NCI-H345 treated with DMSO at 0.1 percent for 48 hours (cell line): ENCODE measurements around the gene COL4A5.
"Not testable (repeated sequence)": the region's sequence is repeated elsewhere in the genome, so short reads cannot be mapped to it uniquely, and the experiment has no call there.

Experiments used
- DNase-seq: peaks from one replicate; lab custom pipeline; 2025; ENCODE audit not compliant: unreplicated experiment; lab: John Stamatoyannopoulos, UW

Gene COL4A5

DNA sequence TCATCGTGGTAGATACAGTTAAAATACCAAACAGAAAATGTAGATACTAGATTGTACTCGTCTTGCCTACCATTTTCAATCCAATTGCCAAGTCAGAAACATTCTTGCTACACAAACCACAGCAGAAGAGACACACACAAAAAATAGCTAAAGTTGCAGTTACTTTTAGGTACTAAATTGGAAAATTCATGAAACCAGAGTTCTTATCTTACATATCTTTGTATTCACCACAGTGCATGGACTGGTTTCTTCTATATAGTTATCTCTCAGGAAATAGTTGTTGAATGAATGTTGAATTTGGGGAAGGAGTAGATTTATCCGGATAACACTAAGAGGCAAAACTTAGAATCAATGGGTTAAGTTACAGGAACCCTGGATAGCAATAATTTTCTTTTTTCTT is 14.2 kb downstream of the COL4A5 start:
- no peak for DNase-seq

DNA sequence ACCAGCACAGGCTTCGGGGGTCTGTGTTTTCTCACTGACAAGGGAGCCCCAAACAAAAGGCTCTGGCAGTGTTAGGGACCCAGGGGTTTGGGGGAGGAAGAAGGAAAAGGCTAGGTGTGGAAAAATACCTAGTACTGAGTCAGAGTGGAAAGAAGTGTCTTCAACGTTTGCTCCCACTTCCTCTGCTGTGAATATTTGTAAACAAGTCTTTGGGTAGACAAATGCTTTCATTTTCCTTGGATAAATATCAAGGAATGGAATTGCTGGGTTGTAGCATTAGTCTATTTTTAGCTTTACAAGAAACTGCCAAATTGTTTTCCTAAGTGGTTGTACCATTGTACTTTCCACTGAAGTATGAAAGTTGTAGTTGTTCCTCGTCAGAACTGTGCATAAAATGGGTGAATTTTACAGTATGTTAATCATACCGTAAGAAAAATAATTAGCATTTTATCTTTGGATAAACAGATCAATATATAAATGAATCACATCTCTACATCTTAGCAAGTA is 17.4 kb downstream of the COL4A5 start:
- DNase-seq = no peak

DNA sequence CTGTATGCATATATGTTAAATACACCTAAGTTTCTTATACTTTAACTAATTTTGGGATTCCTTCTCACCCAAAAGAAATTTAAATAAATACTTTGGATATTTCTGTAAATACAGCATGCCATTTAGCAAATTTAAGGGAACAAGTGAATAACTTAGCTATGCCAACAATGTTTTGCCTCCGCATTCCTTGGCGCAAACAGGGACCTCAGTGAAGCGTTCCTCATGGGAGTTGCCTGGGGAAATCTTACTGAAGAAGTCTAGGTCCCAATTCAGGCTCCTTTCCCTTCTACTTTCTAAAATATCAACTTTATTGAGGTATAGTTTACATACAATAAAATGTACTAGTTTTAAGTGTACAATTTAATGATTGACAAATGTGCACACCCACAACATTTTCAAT is 25.0 kb downstream of the COL4A5 start:
- DNase-seq = no peak

DNA sequence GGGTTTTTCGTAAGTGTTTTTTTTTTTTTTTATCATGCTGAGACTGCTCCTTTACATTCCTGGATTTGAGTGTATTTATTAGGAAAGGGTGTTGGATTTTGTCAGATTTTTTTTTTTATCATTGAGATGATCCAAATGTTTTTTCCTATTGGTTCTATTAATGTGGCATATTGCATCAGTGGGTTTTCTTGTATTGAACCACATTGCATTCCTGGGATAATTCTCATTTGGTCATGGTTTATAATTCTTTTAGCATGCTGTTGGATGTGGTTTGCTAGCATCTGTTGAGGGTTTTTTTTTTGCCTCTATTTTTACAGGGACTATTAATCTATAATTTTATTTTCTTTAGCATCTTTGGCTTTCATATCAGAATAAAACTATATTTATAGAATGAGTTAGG is 28.8 kb downstream of the COL4A5 start:
- DNase-seq = no peak

DNA sequence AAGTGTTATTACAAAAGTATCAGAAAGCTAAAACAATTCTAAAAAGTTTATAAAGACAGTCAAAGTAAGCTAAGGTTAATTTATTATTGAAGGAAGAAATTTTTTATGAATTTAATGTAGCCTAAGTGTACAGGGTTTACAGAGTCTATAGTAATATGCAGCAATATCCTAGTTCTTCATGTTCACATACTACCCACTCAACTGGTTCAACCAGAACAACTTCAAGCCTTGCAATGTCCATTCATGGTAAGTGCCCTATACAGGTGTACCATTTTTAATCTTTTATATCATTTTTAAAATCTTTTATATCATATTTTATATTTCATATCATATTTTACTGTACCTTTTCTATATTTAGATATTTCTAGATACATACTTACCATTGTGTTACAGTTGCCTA is 34.3 kb downstream of the COL4A5 start:
- DNase-seq = no peak

DNA sequence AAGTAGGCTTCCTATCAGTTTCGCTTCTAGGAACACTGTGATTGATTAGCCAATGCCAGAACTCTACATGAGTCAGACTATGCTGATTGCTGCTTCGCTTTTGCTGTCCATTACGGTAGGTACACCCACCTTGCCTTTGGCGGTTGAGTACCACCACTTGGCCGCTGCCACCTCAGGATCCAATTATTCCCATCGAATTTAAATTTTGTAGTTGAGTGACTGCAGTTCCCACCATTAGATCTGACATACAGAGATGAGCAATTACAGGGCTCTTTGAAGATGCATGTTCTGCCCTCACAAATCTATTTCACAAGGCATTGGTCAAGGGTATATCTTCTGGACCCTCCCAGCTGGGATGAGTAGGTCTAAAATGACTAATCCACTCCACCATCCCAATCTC is 41.9 kb downstream of the COL4A5 start:
- DNase-seq = not testable (repeated sequence)

DNA sequence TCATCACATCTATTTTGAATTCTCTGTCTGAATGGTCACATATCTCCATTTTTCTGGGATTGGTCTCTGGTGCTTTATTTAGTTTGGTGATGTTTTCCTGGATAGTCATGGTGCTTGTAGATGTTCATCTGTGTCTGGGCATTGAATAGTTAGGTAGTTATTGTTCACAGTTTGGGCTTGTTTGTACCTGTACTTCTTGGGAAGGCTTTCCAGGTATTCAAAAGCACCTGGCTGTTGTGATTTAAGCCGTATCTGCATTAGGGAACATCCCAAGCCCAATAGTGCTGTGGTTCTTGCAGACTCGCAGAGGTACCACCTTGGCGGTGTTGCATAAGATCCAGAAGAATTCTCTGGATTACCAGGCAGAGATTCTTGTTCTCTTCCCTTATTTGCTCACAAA is 44.6 kb downstream of the COL4A5 start:
- DNase-seq = no peak

DNA sequence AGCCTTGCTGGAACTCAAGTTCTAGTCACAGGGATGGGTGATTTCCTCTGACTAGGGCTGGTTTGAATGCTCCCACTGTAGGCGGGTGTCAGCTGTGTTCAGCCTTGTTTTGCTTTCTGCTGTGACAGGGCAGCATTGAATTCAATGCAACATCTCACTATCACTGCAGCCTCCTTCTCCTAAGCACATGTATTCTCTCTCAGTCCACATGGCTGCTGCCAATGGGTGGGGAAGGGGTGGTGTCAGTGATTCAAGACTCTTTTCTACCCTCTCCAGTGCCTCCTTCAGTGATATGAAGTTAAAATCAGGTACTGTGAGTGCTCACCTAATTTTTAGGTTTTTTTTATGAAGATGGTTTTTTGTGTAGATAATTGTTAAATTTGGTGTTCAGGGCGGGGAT is 46.3 kb downstream of the COL4A5 start:
- no peak for DNase-seq

DNA sequence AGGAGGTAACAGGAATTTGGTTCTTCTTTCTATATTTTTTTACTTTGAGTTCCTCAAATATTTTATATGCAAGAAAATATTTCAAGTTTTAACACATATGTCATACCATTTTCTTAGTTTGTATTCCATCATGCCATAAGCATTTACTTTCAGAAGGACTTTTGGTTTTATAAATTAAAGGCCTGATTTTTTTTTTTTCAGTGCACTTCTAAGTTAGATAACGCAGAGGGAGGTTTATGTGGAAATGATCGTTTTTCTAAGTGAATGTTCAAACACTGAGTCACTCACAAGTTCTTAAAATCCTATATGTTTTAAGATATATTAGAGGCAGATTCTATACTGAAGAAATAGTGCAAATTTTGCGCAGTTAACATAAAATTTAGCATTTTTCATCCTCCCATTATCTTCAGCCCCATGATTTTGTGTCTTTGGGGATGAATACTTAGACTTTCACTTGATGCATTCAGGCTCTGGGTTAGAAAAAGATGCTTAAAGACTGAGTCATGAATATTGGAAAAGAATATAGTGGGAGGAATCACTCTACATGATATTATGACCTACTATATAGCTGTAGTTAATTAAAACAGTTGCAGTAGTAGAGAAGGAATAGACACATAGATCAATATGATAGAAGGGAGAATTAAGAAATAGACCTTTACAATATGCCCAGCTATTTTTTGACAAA is 54.9 kb downstream of the COL4A5 start:
- no peak for DNase-seq

DNA sequence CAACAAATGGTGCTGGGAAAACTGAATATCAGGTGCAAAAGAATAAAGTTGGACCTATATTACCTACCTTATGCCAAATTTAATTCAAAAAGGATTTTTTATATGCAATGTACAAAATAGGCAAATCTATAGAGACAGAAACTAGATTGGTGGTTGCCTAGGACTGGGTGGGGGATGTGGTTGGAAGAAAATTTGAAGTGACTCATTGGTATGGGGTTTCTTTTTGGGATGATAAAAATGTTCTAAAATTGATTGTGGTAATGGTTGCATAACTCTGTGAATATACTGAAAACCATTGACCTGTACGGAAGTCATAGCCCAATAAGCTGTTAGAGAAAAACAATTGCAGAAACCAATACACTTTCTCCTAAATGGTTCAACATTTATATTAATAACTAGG is 72.1 kb downstream of the COL4A5 start:
- DNase-seq = no peak

DNA sequence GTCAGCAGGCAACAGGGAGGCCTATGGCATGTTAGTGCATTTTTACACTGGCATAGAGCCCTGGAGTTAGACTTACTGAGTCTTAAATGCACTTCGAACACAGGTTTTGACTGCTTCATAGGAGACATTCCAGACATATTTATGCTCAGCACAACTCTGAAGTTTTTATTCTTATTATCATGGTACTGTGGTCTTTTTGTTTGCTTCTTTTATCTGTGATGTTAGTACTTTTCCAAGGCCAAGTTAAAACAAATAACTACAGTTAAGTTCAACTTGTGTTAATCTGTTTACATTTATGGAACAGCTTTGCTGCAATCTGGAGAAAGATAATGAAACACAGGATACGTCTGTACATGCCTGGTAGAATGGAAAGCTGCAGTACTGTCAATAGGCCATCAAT is 76.5 kb downstream of the COL4A5 start:
- no peak for DNase-seq

DNA sequence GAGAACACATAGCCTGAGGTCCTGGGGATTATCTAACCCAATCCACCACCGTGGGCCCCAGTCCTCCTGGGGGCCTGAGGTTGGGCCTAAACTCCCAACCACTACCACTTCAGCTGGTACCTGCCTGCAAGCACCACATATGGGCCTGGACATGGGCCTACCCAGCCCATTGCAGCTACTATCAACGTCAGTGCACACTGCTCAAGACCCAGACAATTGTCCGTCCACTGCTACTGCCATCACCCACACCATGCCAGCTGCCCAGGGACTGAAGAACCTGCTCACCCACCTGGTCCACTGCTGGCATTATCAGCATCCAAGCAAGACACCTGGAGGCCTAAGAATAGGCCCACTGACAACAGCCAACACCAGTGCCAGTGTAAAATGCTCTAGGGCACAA is 88.1 kb downstream of the COL4A5 start:
- no peak for DNase-seq

DNA sequence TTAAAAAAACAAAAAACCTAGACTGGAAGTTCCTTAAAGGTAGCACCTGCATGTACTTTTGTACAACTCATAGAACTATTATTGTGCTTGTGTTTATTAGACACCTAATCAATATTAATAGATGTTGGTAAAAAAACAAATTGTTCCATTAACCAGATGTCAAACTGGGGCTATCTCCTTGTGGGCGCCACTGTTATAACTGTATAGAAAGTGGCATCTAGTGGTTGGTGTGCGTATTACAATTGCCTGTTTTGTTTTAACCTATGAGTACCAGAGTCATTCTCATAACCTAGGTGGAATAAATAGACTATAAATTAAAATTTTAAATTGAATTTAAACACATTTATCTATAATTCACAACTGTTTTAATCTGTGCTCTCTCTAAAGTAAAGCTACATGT is 97.4 kb downstream of the COL4A5 start:
- DNase-seq = peak; percentile 11

DNA sequence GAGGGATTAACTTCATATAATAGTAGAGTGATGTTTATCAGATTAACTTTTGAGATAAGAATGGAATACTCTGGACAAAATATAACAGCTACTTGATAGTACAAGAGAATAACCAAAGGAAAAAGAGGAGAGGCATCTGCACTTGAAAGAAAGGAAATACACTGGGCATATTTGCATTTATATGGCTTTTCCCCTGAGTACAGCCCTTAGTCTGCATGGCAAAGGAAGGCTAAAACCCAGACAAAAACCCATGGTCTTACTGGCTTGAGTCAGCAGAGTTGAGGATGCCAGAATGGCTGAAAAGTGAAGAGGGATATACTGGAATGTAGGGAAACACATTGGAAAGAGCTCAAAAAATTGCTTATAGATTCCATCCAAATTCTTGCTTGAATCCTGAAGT is 101.6 kb downstream of the COL4A5 start:
- no peak for DNase-seq

DNA sequence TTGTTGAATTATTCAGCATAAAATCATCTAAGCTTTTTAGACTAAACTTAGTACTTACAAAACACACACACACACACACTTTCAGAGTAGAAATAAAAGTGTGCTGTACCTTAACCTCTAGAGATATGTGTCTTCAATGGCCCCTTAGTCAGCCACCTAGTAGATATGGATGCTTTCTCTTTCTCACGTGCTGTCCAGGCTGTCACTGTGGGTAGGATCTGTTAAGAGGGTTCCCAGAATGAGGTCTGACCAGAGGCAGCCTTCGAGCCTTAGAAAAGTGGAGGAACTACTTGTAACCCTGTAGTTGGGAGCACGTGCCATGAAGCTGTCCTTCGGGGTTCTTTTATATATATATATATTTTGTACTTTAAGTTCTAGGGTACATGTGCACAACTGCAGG is 117.9 kb downstream of the COL4A5 start:
- DNase-seq = no peak

DNA sequence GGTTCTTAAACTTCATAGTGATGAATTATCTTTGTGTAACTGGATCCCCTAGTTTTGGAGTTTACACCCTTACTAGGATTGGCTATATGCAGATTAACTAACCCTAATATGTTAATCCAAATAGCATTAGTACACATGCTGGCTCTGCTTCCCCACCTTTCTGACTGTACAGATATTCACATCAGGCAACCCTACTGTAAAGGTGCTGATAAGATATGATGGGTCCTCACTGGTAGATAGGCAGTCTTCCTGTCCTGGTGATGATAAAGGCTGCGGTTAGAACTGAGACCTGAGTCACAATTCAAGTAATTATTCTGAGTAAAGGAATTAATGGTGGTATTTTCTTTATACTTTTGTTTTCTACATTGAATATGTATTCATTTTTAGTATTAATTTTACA is 118.6 kb downstream of the COL4A5 start:
- no peak for DNase-seq

DNA sequence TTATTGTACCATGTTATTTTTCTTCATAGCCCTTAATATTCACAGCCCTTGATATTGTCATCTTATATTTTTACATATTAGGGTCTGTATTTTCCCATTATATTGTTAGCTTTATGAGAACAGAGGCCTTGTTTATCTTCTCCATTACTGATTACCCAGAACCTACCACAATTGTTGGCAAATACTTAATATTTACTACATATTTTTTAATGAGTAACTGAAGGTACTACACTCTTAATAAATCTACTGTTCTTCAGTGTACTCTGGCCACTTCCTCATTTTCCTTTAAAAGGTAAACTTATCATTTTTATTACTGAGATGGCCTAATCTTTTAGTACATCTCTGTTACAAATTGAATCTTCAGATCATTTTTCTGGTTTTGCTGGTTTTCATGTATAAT is 133.5 kb downstream of the COL4A5 start:
- no peak for DNase-seq

DNA sequence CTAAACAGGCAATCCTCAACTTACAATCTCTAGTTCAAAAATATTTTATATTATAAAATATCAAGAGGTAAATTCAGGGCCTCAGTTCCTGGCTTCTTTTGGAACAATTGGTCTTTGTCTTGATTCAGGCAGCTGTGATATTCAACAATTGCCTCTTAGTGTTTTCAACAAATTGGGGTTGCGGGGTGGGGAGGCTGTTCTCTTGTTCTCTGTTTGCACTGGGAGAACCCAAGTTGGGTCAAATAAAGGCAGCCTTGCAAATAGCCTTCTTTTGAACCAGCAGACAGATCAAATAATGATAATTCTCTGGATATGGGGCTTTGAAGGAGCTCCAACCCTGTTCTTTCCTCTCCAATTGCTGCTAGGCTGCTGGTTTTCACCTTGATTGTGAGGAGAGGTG is 142.5 kb downstream of the COL4A5 start:
- no peak for DNase-seq

DNA sequence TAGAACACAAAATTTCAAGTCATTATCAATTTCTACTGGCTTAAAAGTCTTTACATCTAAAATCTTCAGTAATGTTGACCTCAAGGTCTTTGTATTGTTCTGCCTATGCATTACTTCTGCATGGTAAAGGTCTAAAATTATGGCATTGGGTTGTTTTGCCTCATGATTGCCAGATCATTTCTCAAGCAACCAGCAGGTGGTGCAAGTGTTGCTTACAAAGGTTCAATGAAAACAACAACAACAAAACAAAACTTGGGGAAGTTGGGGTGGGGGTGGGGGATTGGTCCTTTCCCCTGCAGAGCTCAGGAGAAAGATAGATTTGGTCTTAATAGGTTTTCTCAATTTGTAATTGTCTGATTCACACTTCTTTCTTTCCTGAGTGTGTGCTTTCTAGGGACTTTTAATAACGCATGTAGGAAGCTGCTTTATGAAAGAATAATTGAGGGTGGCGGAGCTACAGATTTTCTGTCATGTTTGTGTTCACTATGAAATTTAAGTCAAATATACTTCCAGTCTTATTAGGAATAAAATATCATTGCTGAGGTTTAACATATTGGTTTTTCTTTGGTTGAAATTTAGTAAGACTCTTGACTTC is 145.1 kb downstream of the COL4A5 start:
- DNase-seq = no peak

DNA sequence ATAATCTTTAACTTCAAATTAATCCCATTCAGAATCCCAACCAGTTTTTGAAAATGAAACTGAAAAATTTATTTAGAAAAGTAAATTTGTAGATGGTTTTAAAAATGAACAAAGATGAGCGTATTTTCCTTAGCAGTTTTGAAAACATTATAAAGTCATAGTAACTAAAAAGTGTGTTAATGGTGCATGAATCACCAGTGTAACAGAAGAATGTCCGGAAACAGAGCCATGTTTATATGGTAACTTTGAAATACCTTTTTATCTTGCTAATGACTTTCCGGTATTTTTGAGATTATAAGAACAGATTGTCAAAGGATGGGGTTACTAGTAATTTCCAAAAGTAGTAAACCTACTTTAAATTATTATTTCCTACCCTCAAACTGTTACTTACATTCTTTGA is 150.9 kb downstream of the COL4A5 start:
- DNase-seq = no peak

DNA sequence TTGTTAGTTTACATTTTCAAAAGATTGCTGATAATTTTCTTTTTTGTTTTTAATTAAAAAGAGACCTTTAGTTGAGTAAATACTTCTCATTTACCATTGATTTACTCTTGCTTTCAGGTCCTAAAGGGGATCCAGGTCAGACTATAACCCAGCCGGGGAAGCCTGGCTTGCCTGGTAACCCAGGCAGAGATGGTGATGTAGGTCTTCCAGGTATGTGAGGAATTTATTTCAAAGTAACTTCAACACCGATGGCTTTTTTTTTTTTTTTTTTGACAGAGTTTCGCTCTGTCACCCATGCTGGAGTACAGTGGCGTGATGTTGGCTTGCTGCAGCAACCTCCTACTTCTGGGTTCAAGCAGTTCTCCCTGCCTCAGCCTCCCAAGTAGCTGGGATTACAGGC is 161.6 kb downstream of the COL4A5 start:
- no peak for DNase-seq

DNA sequence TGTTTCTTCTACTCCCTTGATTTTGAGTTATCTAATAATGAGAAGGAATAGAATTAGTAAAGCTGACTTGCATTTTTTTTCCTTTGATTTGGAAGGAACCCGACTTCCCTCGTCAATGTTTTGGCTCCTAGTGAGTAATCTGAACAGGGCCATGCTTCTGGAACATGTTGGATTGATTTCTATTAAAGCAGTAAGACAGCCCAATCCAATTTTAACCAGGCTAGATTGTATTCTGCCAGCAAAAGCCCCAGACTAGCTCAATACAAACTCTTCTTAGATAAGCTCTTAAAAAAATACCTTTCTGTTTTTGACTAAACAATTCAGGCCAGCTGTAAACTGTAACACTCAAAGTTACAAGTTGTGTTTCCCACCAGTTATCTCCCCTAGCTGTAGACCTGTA is 170.5 kb downstream of the COL4A5 start:
- no peak for DNase-seq

DNA sequence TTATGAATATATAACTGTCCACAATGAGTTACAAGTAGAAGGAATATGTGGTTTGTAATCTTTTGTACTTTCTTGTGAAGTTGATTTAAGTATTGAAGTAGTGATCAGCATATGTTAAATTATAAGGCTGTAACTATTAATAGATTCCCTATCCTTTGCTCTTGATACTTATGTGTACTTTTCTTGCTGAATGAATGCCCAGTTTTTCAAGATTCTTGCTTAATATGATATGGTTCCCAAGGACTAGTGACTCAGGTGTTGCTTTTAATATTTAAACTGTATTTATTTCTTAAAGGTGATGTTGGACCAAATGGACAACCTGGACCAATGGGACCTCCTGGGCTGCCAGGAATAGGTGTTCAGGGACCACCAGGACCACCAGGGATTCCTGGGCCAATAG is 175.0 kb downstream of the COL4A5 start:
- DNase-seq = no peak
